Prostate gland (tissue), 2 donors: ENCODE results near the gene MAPK1. TPM values are rescaled to one million over a fixed set of nuclear protein-coding genes. Genes with fewer than 3 reads are reported as not detected.
"Not testable (repeated sequence)": the region's sequence is repeated elsewhere in the genome, so short reads cannot be mapped to it uniquely, and the experiment has no call there.

Experiments used
- DNase-seq: peaks from one replicate; pipeline ENCODE4 v3.0.0-alpha.2; 2019; ENCODE audit warnings: low spot score
- H3K27ac ChIP-seq, 2 donors: fragments of 200-600 bp; sonication (generic); 2 replicates each; pipeline ENCODE4 v1.5.1; 2017 to 2019
- H3K27me3 ChIP-seq: fragments of 200-600 bp; sonication (generic); replicated peaks from 2 replicates; pipeline ENCODE4 v1.5.1; 2019; ENCODE audit not compliant: insufficient read depth
- H3K36me3 ChIP-seq, 2 donors: fragments of 200-600 bp; sonication (generic); 1 replicate in 1 of 2; 2 replicates in 1 of 2; pipeline versions ENCODE4 v1.5.1 to v1.8.1; 2017 to 2019
- H3K4me1 ChIP-seq: fragments of 200-600 bp; sonication (generic); replicated peaks from 2 replicates; pipeline ENCODE4 v1.5.1; 2019
- H3K4me3 ChIP-seq, 2 donors: fragments of 200-600 bp; sonication (generic); 2 replicates each; pipeline ENCODE4 v1.5.1; 2017 to 2019
- H3K9me3 ChIP-seq: fragments of 200-600 bp; sonication (generic); 2 replicates; pipeline ENCODE4 v1.5.1; 2017
- POLR2A ChIP-seq: fragments of 450-650 bp; IDR thresholded peaks from one replicate; pipeline ENCODE4 v1.6.1; 2016; ENCODE audit warnings: antibody characterized with exemption, mild to moderate bottlenecking
- POLR2AphosphoS5 ChIP-seq: sonication (generic); formaldehyde crosslinking; IDR thresholded peaks from one replicate; pipeline ENCODE4 v1.6.1; 2017; ENCODE audit warnings: antibody characterized with exemption
- WGBS: methylation state at CpG from one replicate; pipeline ENCODE4 v1.1.5; 2018; 5-methylcytosine and 5-hydroxymethylcytosine counted together
- intact Hi-C: fragments of 100-400 bp; cut with DNase I; formaldehyde crosslinking; loops from one replicate; pipeline ENCODE4 v1.14.2; 2022
- total RNA-seq, 2 donors: library from RNA; depleted of rRNA; stranded (reverse); fragments of >200 nt; gene quantifications; one replicate each; pipeline ENCODE4 v1.1.0, GENCODE V29; 2016
- TF ChIP-seq, protein P1 (sequence below), 4 experiments: fragments of 200-600 bp in 2 of 4; fragments of 450-650 bp in 2 of 4; sonication (generic) in 2 of 4; IDR thresholded peaks; 1 replicate in 3 of 4; 2 replicates in 1 of 4; pipeline ENCODE4 v1.5.1; 2016 to 2019; ENCODE audit warnings: antibody characterized with exemption in 4 of 4, mild to moderate bottlenecking in 2 of 4, moderate library complexity in 2 of 4

MAPK1 gene
- total RNA-seq, 2 donors from 2014 or later = 89.6 to 92.1 TPM

DNA sequence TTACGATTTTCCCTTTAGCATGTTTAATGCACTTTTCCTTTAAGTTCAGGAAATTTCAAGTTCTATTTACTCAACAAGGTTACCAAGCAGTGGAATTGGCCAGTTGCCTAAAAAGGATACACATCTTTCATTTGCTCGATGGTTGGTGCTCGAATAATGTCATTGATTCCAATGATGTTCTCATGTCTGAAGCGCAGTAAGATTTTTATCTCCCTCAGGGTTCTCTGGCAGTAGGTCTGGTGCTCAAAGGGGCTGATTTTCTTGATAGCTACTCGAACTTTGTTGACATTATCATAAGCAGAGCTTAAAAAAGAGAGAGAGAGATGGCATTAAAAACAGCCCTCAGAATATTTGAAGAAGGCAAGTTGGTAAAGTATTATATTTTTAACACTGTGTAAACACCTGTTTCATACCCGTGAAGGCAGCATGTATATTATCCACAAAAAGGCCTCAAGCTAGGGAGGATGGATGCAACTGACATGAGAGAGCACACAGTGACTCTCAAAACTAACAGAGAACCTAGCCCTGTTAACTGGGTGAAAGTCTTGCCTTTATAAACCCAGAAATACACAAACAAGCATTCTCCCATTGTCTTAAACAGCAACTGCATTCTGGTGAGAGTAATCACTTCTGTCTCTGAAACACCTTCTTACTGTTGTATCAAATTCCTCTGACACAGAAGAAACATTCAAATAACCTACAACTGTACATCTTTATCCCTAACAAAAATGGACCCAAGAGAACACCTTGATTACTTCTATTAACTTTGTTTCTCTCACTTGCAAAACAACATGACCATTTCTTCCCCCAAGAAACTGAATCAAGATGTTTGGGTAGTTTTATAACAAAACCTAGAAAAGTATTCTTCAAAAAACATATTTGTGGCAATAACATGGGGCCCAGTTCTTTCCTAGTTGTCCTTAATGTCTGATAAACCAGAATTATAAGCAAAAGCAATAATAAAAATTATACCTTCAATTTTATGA is 59.6 kb downstream of the MAPK1 start:
- no peak overlapping the region for H3K27ac ChIP-seq

GRCh38 chr22:21805325-21805724 is 62.1 kb downstream of the MAPK1 start:
- H3K4me3 ChIP-seq, intact Hi-C loops, H3K9me3 ChIP-seq, H3K4me1 ChIP-seq, H3K36me3 ChIP-seq, H3K27ac ChIP-seq, H3K27me3 ChIP-seq, DNase-seq: not testable (repeated sequence)
- WGBS = 99% methylated on average over 8 of the region's 8 CpGs

More for the DNA sequence above, 59.6 kb downstream of the MAPK1 start:
- 26% methylated on average over 6 of the region's 6 CpGs for WGBS
- no peak for TF ChIP-seq POLR2A
- no peak for TF ChIP-seq POLR2AphosphoS5
- TF ChIP-seq, protein P1, sequence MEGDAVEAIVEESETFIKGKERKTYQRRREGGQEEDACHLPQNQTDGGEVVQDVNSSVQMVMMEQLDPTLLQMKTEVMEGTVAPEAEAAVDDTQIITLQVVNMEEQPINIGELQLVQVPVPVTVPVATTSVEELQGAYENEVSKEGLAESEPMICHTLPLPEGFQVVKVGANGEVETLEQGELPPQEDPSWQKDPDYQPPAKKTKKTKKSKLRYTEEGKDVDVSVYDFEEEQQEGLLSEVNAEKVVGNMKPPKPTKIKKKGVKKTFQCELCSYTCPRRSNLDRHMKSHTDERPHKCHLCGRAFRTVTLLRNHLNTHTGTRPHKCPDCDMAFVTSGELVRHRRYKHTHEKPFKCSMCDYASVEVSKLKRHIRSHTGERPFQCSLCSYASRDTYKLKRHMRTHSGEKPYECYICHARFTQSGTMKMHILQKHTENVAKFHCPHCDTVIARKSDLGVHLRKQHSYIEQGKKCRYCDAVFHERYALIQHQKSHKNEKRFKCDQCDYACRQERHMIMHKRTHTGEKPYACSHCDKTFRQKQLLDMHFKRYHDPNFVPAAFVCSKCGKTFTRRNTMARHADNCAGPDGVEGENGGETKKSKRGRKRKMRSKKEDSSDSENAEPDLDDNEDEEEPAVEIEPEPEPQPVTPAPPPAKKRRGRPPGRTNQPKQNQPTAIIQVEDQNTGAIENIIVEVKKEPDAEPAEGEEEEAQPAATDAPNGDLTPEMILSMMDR (IDR thresholded peaks at IDR 0.05) = no peak
- no peak for DNase-seq
- Histone ChIP-seq H3K27me3 (no peaks in the 10 kb centered on the region), H3K4me3 (no peak overlapping the region), H3K9me3 (no peaks in the 10 kb centered on the region), H3K4me1 (peaks cover 4% of the 10 kb centered on the region), H3K36me3 (no peaks in the 10 kb centered on the region)
- intact Hi-C loops = no loop called here

GRCh38 chr22:21803811-21804249 is 63.6 kb downstream of the MAPK1 start:
- no peak for TF ChIP-seq POLR2A
- no peak for TF ChIP-seq POLR2AphosphoS5
- TF ChIP-seq, protein P1 (IDR thresholded peaks at IDR 0.05) = no peak
- intact Hi-C loops = no loop called here
- Histone ChIP-seq H3K4me1 (peaks cover 4% of the 10 kb centered on the region), H3K36me3 (no peaks in the 10 kb centered on the region), H3K9me3 (no peaks in the 10 kb centered on the region), H3K27ac (no peak overlapping the region), H3K4me3 (no peak overlapping the region), H3K27me3 (no peaks in the 10 kb centered on the region)
- no peak for DNase-seq
- 83% methylated on average over 6 of the region's 6 CpGs for whole genome bisulfite sequencing

DNA sequence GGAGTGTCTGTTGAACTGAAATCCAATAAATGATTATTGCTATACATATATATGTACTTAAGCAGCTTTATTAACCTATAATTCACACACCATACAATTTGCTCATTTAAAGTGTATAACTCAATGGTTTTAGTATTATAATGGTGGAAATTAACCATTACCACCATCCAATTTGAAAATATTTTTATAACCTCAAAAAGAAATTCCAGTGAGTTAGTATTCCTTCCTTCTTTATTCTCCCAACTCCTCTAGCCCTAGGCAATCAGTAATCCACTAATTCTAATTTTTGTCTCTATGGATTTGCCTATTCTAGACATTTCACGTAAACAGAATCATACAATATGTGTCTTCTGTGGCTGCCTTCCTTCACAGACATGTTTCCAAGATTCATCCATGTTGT is 64.8 kb downstream of the MAPK1 start:
- Histone ChIP-seq H3K27me3 (no peaks in the 10 kb centered on the region), H3K4me3 (no peak overlapping the region), H3K9me3 (no peaks in the 10 kb centered on the region), H3K4me1 (peaks cover 4% of the 10 kb centered on the region), H3K27ac (no peak overlapping the region), H3K36me3 (no peaks in the 10 kb centered on the region)
- no peak for DNase-seq
- TF ChIP-seq POLR2AphosphoS5 = no peak
- TF ChIP-seq POLR2A = no peak
- TF ChIP-seq, protein P1 (IDR thresholded peaks at IDR 0.05) = no peak
- 90% methylated on average over 1 of the region's 1 CpG for WGBS
- intact Hi-C loops = no loop called here

- Histone ChIP-seq H3K27ac (no peak overlapping the region), H3K4me1 (no peaks in the 10 kb centered on the region), H3K27me3 (no peaks in the 10 kb centered on the region), H3K36me3 (no peaks in the 10 kb centered on the region), H3K4me3 (no peak overlapping the region), H3K9me3 (no peaks in the 10 kb centered on the region)
- no peak for TF ChIP-seq POLR2AphosphoS5
- TF ChIP-seq, protein P1 (IDR thresholded peaks at IDR 0.05) = no peak
- TF ChIP-seq POLR2A = no peak
- no peak for DNase-seq
- WGBS = 96% methylated on average over 9 of the region's 9 CpGs
- intact Hi-C loops = no loop called here
These were observed 65.4 kb downstream of the MAPK1 start for GRCh38 chr22:21802056-21802455.

DNA sequence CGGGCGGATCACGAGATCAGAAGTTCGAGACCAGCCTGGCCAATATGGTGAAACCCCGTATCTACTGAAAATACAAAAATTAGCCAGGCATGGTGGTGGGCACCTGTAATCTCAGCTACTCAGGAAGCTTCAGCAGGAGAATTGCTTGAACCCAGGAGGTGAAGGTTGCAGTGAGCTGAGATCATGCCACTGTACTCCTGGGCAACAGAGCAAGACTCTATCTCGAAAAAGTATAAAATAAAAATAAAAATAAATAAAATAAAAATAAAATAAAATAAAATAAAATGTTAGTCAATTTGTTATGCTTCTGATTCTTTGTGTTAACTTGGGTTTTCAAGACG is 66.2 kb downstream of the MAPK1 start:
- H3K4me1 ChIP-seq, H3K9me3 ChIP-seq, intact Hi-C loops, H3K27me3 ChIP-seq, H3K4me3 ChIP-seq, H3K36me3 ChIP-seq, DNase-seq, H3K27ac ChIP-seq: not testable (repeated sequence)
- WGBS = 98% methylated on average over 7 of the region's 7 CpGs
